Upper lobe of left lung (tissue), 6 donors: ENCODE data around the gene RBM20. TPM values are rescaled to one million over a fixed set of nuclear protein-coding genes. Genes with fewer than 3 reads are reported as not detected.
A peak's percentile ranks its signal among the peaks of the same experiment; 100 is the strongest.

Experiments used
- ATAC-seq, 2 donors: fragments of 200-7000 bp; cut with Tn5 transposase; one replicate each; pipeline ENCODE4 v1.9.1; 2022; ENCODE audit warnings: mild to moderate bottlenecking in 2 of 2, moderate library complexity in 2 of 2; ENCODE audit not compliant: low FRiP score in 2 of 2
- DNase-seq, 2 donors: peaks; one replicate each; pipeline ENCODE4 v3.0.0-alpha.2; 2019 to 2020
- H3K27ac ChIP-seq, 4 donors: fragments of 200-600 bp; sonication (generic); one replicate each; pipeline ENCODE4 v1.5.1; 2016 to 2019
- H3K27me3 ChIP-seq, 4 donors: fragments of 200-600 bp; sonication (generic); one replicate each; pipeline ENCODE4 v1.5.1; 2017 to 2019
- H3K36me3 ChIP-seq, 4 donors: fragments of 200-600 bp; sonication (generic); one replicate each; pipeline ENCODE4 v1.5.1; 2016 to 2019
- H3K4me1 ChIP-seq, 4 donors: fragments of 200-600 bp; sonication (generic); one replicate each; pipeline ENCODE4 v1.5.1; 2018 to 2019
- H3K4me3 ChIP-seq, 4 donors: fragments of 200-600 bp; sonication (generic); one replicate each; pipeline ENCODE4 v1.5.1; 2017 to 2019; ENCODE audit warnings: mild to moderate bottlenecking in 2 of 4, moderate library complexity in 1 of 4
- H3K9me3 ChIP-seq, 4 donors: fragments of 200-600 bp; sonication (generic); one replicate each; pipeline ENCODE4 v1.5.1; 2018 to 2019
- CTCF ChIP-seq, 6 experiments: fragments of 450-650 bp in 4 of 6; fragments of 200-600 bp in 2 of 6; sonication (generic) in 2 of 6; IDR thresholded peaks; one replicate each; pipeline ENCODE4 v1.5.1; 2016 to 2019; ENCODE audit warnings: antibody characterized with exemption in 6 of 6
- EP300 ChIP-seq, 4 donors: sonication (generic); formaldehyde crosslinking; IDR thresholded peaks; one replicate each; pipeline ENCODE4 v1.5.1; 2017; ENCODE audit warnings: antibody characterized with exemption in 4 of 4, control low read depth in 2 of 4
- POLR2A ChIP-seq, 4 donors: fragments of 450-650 bp; IDR thresholded peaks; one replicate each; pipeline ENCODE4 v1.5.1; 2016 to 2017; ENCODE audit warnings: antibody characterized with exemption in 4 of 4, mild to moderate bottlenecking in 2 of 4
- POLR2AphosphoS5 ChIP-seq, 2 donors: sonication (generic); formaldehyde crosslinking; IDR thresholded peaks; one replicate each; pipeline ENCODE4 v1.5.1; 2017; ENCODE audit warnings: antibody characterized with exemption in 2 of 2
- WGBS, 2 donors: methylation state at CpG; one replicate each; pipeline ENCODE4 v1.1.5; 2017 to 2018; 5-methylcytosine and 5-hydroxymethylcytosine counted together
- total RNA-seq, 6 donors: library from RNA; depleted of rRNA in 4 of 6; stranded (reverse); fragments of >200 nt in 4 of 6; gene quantifications; one replicate each; pipeline versions ENCODE4 v1.1.0 to v1.2.1, GENCODE V29; 2016 to 2021
- donor health status: DM: no; HTN: no; CAD: no; lungs with moderate emphysema.
- donor health status: DM: no; HTN: yes; CAD: no; lungs with severe emphysema.

Gene RBM20
- total RNA-seq, 6 donors from 2014 or later = 0.11 to 7.5 (median 1.5) TPM

DNA sequence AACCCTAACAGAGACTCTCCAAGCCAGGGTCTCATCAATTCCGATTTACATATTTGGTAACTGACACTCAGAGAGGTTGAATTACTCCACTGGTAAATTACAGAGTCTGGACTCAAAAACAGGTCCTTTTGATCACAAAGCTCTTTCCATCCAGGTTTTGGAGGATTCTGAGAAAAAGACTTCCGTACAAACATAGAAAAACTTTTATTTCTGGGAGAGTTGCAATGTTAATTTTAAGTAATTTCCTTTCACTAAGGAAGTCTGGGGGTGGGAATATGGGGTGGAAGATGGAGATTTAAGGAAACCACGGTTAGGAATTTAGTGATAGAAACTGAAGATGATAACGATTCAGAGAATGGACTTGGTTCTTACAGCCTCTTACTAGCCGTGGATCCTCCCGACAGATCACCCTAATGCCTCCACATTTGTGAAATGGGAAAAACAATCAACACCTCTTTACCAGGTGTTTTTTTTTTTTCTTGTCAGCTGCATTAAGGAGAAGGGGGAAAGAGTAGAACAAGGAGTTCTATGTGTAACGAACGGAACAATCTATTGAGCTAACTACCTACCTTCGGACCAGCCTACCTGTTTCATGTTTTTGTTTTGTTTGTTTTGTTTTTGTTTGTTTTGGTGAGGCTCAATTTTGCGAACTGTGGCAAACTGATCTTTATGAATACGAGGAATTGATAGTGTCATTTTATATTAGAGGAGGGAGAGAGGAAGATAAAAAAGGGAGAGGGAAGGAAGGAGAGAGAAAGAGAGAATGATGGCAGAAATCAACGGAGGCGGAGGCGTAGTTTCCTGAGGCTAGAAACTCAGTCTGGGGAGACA is 1.7 kb upstream of the RBM20 start:
- WGBS, 2 donors = 33 to 40% methylated on average over 14 of the region's 14 CpGs
- no peak overlapping the region for H3K27ac ChIP-seq

GRCh38 chr10:110643035-110643652 is 992 bp upstream of the RBM20 start:
- 7 to 14% methylated on average over 19 to 40 of the region's 40 CpGs for WGBS, 2 donors
- Histone ChIP-seq H3K36me3 (no peaks in the 10 kb centered on the region), H3K4me3 (peak overlapping the region in 3 of 4 donors; percentile 38 to 55 (median 50)), H3K4me1 (peaks cover 15 to 20% (median 17%) of the 10 kb centered on the region in 4 donors), H3K27me3 (peaks cover 0 to 48% (median 19%) of the 10 kb centered on the region in 4 donors), H3K27ac (no peak overlapping the region), H3K9me3 (no peaks in the 10 kb centered on the region)
- no peak for ATAC-seq
- TF ChIP-seq EP300 (IDR thresholded peaks at IDR 0.05) (no peak), POLR2A (IDR thresholded peaks at IDR 0.05) (no peak), POLR2AphosphoS5 (IDR thresholded peaks at IDR 0.05) (no peak), CTCF (IDR thresholded peaks at IDR 0.05) (no peak)
- peak in 1 of 2 donors; percentile 65 for DNase-seq

More for the DNA sequence above, 1.7 kb upstream of the RBM20 start:
- H3K27me3 ChIP-seq = peaks cover 0 to 48% (median 19%) of the 10 kb centered on the region in 4 donors
- no peak overlapping the region for H3K4me3 ChIP-seq
- H3K4me1 ChIP-seq = peaks cover 15 to 20% (median 17%) of the 10 kb centered on the region in 4 donors
- no peaks in the 10 kb centered on the region for H3K36me3 ChIP-seq
- H3K9me3 ChIP-seq = no peaks in the 10 kb centered on the region
- ATAC-seq (no peak), DNase-seq (no peak)
- TF ChIP-seq EP300 (IDR thresholded peaks at IDR 0.05) (no peak), POLR2A (IDR thresholded peaks at IDR 0.05) (no peak), POLR2AphosphoS5 (IDR thresholded peaks at IDR 0.05) (no peak), CTCF (IDR thresholded peaks at IDR 0.05) (no peak)

DNA sequence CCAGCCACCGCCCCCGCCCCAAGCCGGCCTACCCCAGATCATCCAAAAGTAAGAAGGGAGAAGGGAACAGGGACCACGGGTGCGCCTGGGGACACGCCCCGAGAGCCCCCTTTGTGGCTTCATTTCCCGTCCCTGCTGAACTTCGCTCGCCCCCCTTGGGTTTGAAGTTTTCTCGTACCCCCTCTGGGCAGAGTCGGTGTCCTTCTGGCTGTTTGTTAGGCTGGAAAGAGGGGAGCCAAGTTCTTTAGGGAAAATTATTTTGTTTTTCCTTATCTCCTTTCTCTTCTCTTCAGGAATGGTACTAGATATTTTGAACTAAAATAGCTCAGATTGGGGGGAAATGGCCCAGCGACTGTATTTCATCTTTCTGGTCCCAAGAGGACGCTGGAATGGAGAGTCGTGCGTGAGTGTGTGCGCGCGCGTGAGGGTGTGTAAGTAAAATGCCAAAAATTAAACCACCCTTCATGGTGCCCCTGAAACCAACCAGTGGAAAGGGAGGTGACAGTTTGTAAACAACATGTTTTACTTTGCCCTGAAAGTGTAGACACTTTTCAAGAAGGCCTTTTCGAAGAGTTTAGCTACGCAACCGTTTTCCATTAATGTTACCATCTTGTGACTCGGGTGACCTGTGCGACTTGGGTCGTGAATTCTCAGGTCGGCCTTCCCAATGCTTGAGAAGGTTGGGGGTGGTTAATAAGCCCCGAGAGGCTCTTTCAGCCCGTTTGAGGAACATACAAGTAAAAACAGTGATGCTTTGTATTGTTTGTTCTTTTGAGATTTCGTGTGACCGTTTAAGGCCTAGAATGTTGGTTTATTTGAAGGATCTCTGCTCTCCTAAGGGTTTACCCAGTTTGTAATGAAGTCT is 694 bp downstream of the RBM20 start:
- Histone ChIP-seq H3K4me1 (peaks cover 15 to 20% (median 17%) of the 10 kb centered on the region in 4 donors), H3K9me3 (no peaks in the 10 kb centered on the region), H3K27me3 (peaks cover 0 to 48% (median 19%) of the 10 kb centered on the region in 4 donors), H3K4me3 (peak overlapping the region in 3 of 4 donors; percentile 38 to 55 (median 50)), H3K36me3 (no peaks in the 10 kb centered on the region), H3K27ac (no peak overlapping the region)
- ATAC-seq (no peak), DNase-seq (no peak)
- 30 to 33% methylated on average over 27 to 29 of the region's 31 CpGs for WGBS, 2 donors
- TF ChIP-seq POLR2AphosphoS5 (IDR thresholded peaks at IDR 0.05) (no peak), EP300 (IDR thresholded peaks at IDR 0.05) (no peak), POLR2A (IDR thresholded peaks at IDR 0.05) (no peak), CTCF (IDR thresholded peaks at IDR 0.05) (no peak)

GRCh38 chr10:110646417-110647135 is 2.4 kb downstream of the RBM20 start:
- WGBS, 2 donors = 70 to 74% methylated on average over 13 of the region's 13 CpGs
- Histone ChIP-seq H3K4me3 (no peak overlapping the region), H3K36me3 (no peaks in the 10 kb centered on the region), H3K9me3 (no peaks in the 10 kb centered on the region), H3K4me1 (peaks cover 15 to 20% (median 17%) of the 10 kb centered on the region in 4 donors), H3K27ac (no peak overlapping the region), H3K27me3 (peaks cover 0 to 47% (median 19%) of the 10 kb centered on the region in 4 donors)
- no peak for DNase-seq
- TF ChIP-seq EP300 (IDR thresholded peaks at IDR 0.05) (no peak), POLR2A (IDR thresholded peaks at IDR 0.05) (no peak), POLR2AphosphoS5 (IDR thresholded peaks at IDR 0.05) (no peak), CTCF (IDR thresholded peaks at IDR 0.05) (no peak)
- ATAC-seq = no peak
